HG02571 (cell line): ENCODE results near the gene FAM193B.
"Not testable (repeated sequence)": the region's sequence is repeated elsewhere in the genome, so short reads cannot be mapped to it uniquely, and the experiment has no call there.

Source experiments
- ATAC-seq: cut with Tn5 transposase; IDR thresholded peaks from one replicate; pipeline ENCODE4 v1.9.1; 2021; ENCODE audit warnings: mild to moderate bottlenecking, moderate library complexity; ENCODE audit not compliant: unreplicated experiment

The FAM193B gene

GRCh38 chr5:177538876-177539275 lies 15.5 kb downstream of the FAM193B start:
- ATAC-seq: no peak

DNA sequence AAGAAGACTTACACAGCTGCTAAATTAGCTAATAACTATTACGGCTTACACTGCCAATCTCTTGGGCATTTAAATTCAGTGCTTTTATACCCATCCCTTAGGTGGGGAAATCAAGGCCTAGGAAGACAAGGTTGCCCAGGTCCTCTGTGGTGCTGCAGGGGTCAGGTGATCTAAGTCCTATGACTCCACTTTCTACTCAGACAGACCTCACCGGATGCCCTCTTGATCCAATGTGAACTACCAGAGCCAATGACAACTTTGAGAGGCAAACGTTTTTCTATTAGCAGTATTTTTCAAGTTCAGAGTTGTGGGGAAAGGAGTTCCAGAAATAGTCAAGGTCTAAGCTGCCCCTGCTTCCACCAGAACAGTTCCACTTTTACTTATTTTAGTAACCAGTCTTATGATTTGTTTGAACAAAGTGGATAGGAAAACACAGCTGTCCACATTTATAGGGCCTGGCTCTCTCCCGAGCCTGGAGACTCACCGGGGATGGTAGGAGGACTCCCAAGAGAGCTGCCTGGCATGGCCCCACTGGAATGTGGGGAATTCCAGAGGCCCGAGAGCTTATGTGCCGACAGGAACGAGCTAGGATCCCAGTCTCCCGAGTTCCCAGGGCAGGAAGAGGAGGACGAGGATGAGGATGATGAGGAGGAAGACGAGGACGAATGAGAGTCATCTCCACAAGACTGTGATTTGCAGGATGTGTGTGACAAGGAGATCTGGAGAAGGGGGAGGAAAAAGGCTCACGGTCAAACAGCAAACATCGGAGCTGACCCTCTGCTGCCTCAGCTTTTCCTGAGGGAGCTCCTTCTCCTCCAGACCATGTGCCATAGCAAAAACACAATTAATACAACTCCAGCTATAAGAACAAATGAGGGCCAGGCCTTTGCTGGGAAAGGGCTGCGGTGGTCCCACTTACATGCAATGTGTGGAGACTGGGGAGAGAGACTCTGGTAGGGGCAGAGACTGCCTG lies 16.7 kb downstream of the FAM193B start:
- no peak for ATAC-seq

DNA sequence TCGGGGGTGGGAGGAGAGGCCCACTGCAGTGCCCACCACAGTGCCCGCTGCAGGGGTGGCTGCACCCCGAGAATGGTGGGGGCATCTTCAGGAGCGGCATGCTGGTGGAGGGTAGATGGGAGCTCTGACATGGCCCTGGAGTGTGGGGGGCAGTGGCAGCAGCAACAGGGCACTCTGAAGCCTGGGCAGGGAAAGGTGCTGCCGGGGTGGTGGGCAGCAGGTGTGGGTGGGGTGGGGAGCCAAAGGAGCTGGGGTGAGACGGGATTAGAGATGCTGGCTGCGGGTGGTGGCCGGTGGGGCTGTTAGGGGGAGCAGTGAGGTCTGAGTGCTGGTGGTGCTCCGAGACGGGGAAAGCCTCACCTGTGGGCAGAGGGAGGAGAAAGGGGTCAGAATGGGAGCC lies 18.0 kb downstream of the FAM193B start:
- no peak for ATAC-seq

DNA sequence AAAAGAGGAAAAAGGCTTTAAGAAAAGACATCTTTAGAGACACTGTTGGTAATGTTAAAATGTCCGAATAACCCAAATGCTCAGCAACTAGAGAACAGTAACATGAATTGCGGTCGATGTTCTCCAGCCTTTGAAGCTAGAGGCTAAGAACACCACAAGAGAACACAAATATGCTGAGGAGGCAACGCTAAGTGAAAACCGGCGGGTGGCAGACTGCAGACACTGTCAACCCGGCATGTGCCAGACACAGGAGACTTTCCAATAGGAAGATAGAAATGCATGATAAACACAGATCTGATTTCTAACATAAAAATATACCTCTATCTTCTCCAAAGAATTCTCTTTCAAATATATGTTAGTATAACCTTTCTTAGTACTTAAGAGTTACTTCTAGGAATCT lies 19.2 kb downstream of the FAM193B start:
- ATAC-seq: no peak

DNA sequence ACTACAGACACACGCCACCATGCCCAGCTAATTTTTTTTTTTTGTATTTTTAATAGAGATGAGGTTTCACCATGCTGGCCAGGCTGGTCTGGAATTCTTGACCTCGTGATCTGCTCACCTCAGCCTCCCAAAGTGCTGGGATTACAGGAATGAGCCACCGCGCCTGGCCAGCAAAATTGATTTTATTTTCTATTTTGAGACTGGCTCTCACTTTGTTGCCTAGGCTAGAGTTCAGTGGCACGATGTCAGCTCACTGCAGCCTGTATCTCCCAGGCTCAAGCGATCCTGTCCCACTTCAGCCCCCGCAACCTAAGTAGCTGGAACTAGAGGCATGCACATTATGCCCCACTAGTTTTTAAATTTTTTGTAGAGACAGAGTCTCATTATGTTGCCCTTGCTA lies 19.9 kb downstream of the FAM193B start:
- ATAC-seq: not testable (repeated sequence)

- ATAC-seq: no peak
Observed at GRCh38 chr5:177531209-177531940, 23.0 kb downstream of the FAM193B start.

- ATAC-seq: no peak
Observed at GRCh38 chr5:177530638-177531037, 23.7 kb downstream of the FAM193B start.

DNA sequence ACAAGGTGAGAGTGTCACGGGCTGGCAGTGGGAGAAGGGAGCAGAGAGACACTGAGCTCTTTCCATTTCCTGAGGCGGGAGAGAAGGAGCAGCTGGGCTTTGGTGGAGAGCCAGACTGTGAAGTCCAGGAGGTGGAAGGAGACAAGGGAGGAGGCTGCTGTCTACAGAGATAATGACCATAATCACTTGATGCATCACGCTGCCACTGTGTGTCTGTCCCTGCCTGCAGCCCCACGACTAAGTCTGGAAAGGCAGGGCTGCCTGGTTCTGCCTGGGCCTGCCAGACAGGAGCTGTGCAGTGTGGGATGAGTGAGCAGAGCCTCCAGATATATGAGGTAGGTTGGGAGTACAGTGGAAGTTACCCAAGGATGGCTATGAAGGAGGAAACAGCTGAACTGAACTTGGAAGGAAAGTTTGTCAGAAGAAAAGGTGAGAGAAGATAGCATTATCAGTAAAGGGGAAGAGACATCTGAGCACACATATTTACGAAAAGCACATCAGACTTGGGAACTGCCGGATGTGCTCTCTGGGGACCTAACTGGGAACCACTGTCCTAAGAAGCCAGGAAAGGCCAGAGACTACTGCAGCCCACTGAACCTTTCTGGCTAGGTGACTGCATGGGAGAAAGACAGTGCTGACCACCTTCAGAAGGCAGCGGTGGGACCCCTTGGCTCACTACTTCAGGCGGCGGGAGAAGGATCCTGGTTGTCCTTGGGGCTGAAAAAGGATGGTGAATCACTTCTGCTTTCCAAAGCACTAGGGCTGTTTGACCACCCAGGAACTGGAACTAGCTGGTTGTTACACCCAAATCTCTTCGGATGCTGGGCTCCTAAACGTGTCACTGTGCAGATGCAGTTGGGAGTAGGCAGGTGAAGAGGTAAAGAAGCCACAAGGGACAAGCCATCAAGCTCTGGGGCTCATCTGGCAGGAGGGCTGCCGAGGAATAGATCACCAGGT lies 24.8 kb downstream of the FAM193B start:
- no peak for ATAC-seq

- no peak for ATAC-seq
Observed at GRCh38 chr5:177528631-177529030, 25.7 kb downstream of the FAM193B start.

- ATAC-seq: no peak
Observed at GRCh38 chr5:177527595-177527994, 26.8 kb downstream of the FAM193B start.

GRCh38 chr5:177526791-177527190 lies 27.6 kb downstream of the FAM193B start:
- no peak for ATAC-seq

- no peak for ATAC-seq
Observed at GRCh38 chr5:177526191-177526590, 28.2 kb downstream of the FAM193B start.

- ATAC-seq: no peak
Observed at GRCh38 chr5:177524941-177525655, 29.3 kb downstream of the FAM193B start.

GRCh38 chr5:177524539-177524900 lies 29.8 kb downstream of the FAM193B start:
- ATAC-seq: no peak

- ATAC-seq: no peak
Observed at GRCh38 chr5:177523711-177524538, 30.4 kb downstream of the FAM193B start.

GRCh38 chr5:177520916-177521513 lies 33.3 kb downstream of the FAM193B start:
- ATAC-seq: no peak

- ATAC-seq: no peak
Observed at GRCh38 chr5:177520271-177520670, 34.1 kb downstream of the FAM193B start.

DNA sequence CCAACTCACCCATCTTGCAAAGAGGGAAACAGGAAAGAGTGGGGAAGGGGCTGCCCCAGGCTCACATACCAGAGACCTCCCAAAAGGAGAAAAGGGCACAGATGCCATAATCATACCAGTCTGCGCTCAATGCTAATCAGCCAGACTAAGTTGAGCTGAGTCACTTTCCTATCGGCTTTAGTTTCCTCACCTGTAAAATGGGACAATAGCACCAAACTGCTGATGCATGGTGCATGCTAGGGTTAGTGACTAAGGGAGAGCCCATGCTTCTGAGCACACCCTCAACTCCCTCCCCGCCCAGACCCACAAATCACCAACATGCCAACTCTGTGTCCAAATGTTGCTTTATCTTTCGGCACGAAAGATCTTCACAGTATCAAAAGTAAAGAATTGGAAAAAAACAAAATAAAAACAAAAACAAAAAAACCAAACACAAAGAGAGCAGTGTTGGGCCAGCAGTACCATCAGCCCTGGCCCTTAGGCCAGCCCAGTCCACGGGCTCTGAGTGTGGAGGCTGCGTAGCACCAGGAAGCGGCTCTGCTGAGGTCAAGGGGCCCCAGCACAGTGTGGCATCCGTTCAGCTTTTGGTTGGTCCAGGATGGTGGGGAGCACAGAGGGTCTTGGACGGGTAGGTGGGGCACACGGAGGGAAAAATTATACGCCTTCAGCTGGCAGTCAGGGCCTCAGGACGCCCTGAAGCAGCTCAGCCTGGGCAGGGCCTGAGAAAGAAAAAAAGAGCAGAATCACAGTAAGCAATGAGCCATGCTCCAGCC lies 34.7 kb downstream of the FAM193B start:
- ATAC-seq: no peak
